OCI-M2 (cell line): ENCODE results near the gene MS4A15.

Experiments
- DNase-seq: peaks from one replicate; lab custom pipeline; 2025; ENCODE audit not compliant: unreplicated experiment; lab: John Stamatoyannopoulos, UW

Gene MS4A15

GRCh38 chr11:60776167-60776566 lies 19.5 kb downstream of the MS4A15 start:
- no peak for DNase-seq

GRCh38 chr11:60777106-60777505 lies 20.4 kb downstream of the MS4A15 start:
- DNase-seq, result no peak

GRCh38 chr11:60777572-60777971 lies 20.9 kb downstream of the MS4A15 start:
- no peak for DNase-seq

GRCh38 chr11:60780065-60780464 lies 23.4 kb downstream of the MS4A15 start:
- DNase-seq, result no peak

- DNase-seq, result no peak
These were observed 24.1 kb downstream of the MS4A15 start for GRCh38 chr11:60780774-60781173.

- no peak for DNase-seq
These were observed 24.8 kb downstream of the MS4A15 start for GRCh38 chr11:60781286-60781980.

- DNase-seq, result no peak
These were observed 25.3 kb downstream of the MS4A15 start for GRCh38 chr11:60781981-60782316.

- no peak for DNase-seq
These were observed 25.9 kb downstream of the MS4A15 start for GRCh38 chr11:60782393-60783140.

- DNase-seq, result no peak
These were observed 26.4 kb downstream of the MS4A15 start for GRCh38 chr11:60783141-60783484.

- no peak for DNase-seq
These were observed 27.2 kb downstream of the MS4A15 start for GRCh38 chr11:60783911-60784310.

GRCh38 chr11:60785136-60785535 lies 28.5 kb downstream of the MS4A15 start, which contains the start of gene MS4A10:
TSS of gene MS4A10 (plus strand) at chr11:60785333. CDS start at chr11:60790336, 5,003 bp downstream.
- no peak for DNase-seq

- no peak for DNase-seq
These were observed 29.2 kb downstream of the MS4A15 start for GRCh38 chr11:60785806-60786361.

GRCh38 chr11:60786811-60787567 lies 30.3 kb downstream of the MS4A15 start:
- no peak for DNase-seq

GRCh38 chr11:60788401-60789125 lies 31.9 kb downstream of the MS4A15 start:
- no peak for DNase-seq

- no peak for DNase-seq
These were observed 34.1 kb downstream of the MS4A15 start for GRCh38 chr11:60790726-60791125.

GRCh38 chr11:60791153-60791933 lies 34.7 kb downstream of the MS4A15 start:
- DNase-seq, result no peak

- no peak for DNase-seq
These were observed 35.9 kb downstream of the MS4A15 start for GRCh38 chr11:60792521-60792920.

- no peak for DNase-seq
These were observed 38.6 kb downstream of the MS4A15 start for GRCh38 chr11:60795291-60795690.

- no peak for DNase-seq
These were observed 41.4 kb downstream of the MS4A15 start for GRCh38 chr11:60797846-60798630.
